HG03103 (cell line): ENCODE data around the gene VRTN.
"Not testable (repeated sequence)": the region's sequence is repeated elsewhere in the genome, so short reads cannot be mapped to it uniquely, and the experiment has no call there.

Source experiments
- ATAC-seq: cut with Tn5 transposase; IDR thresholded peaks from one replicate; pipeline ENCODE4 v1.9.1; 2021; ENCODE audit warnings: low read depth; ENCODE audit not compliant: unreplicated experiment

The VRTN gene

GRCh38 chr14:74348735-74349463, 628 bp downstream of the VRTN start:
- no peak for ATAC-seq

GRCh38 chr14:74349757-74350156, 1.5 kb downstream of the VRTN start:
- no peak for ATAC-seq

- ATAC-seq = no peak
These were observed 2.1 kb downstream of the VRTN start for GRCh38 chr14:74350211-74350927.

GRCh38 chr14:74350928-74351323, 2.7 kb downstream of the VRTN start:
- no peak for ATAC-seq

- ATAC-seq = no peak
These were observed 8.8 kb downstream of the VRTN start for GRCh38 chr14:74356892-74357575.

- no peak for ATAC-seq
These were observed 9.3 kb downstream of the VRTN start for GRCh38 chr14:74357585-74357984.

GRCh38 chr14:74358176-74358829, 10.0 kb downstream of the VRTN start:
- no peak for ATAC-seq

GRCh38 chr14:74360163-74360562, 11.9 kb downstream of the VRTN start:
- no peak for ATAC-seq

- no peak for ATAC-seq
These were observed 14.2 kb downstream of the VRTN start for GRCh38 chr14:74362361-74362915.

GRCh38 chr14:74364271-74364880, 16.1 kb downstream of the VRTN start:
- ATAC-seq = no peak

GRCh38 chr14:74368026-74368425, 19.8 kb downstream of the VRTN start:
- no peak for ATAC-seq

GRCh38 chr14:74368441-74368840, 20.2 kb downstream of the VRTN start:
- ATAC-seq = no peak

GRCh38 chr14:74377976-74378690, 29.9 kb downstream of the VRTN start:
- ATAC-seq = no peak

GRCh38 chr14:74380172-74380571, 31.9 kb downstream of the VRTN start:
- no peak for ATAC-seq

GRCh38 chr14:74380845-74381244, 32.6 kb downstream of the VRTN start:
- ATAC-seq = no peak

GRCh38 chr14:74381571-74381970, 33.3 kb downstream of the VRTN start:
- not testable (repeated sequence) for ATAC-seq

GRCh38 chr14:74382231-74382630, 34.0 kb downstream of the VRTN start:
- no peak for ATAC-seq

GRCh38 chr14:74389980-74390379, 41.7 kb downstream of the VRTN start:
- ATAC-seq = no peak

- not testable (repeated sequence) for ATAC-seq
These were observed 42.2 kb downstream of the VRTN start for GRCh38 chr14:74390505-74390904.

- no peak for ATAC-seq
These were observed 43.2 kb downstream of the VRTN start for GRCh38 chr14:74391479-74391878.
